ENCODE measurements around the gene SPTB. TPM values are rescaled to one million over a fixed set of nuclear protein-coding genes. Genes with fewer than 3 reads are reported as not detected.
"Not testable (repeated sequence)": the region's sequence is repeated elsewhere in the genome, so short reads cannot be mapped to it uniquely, and the experiment has no call there.

SPTB gene
- total RNA-seq, 1 donor from 2014 or later, result 1.8 TPM

DNA sequence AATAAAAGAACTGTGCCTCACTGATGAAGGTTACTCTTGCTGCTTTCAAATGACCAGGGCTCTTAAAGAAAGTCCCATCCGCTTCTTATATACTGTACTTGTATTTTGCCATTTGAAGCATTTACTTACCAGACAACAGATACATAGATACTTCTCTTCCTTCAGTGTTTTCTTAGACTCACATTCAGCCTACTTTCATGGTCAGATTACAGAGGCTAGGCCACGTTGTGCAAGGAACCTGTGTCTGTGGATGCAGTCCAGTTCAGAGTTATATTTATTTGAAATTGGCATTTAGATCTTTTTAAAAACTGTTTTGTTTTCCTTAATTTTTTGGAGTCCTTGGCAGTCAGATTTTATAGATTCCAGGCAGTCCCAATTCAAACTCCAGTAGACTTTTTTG, 40.8 kb upstream of the SPTB start:
- H3K4me3 ChIP-seq (ENCODE audit: low read depth, low read length), result no peak overlapping the region
- TF ChIP-seq, protein P1, sequence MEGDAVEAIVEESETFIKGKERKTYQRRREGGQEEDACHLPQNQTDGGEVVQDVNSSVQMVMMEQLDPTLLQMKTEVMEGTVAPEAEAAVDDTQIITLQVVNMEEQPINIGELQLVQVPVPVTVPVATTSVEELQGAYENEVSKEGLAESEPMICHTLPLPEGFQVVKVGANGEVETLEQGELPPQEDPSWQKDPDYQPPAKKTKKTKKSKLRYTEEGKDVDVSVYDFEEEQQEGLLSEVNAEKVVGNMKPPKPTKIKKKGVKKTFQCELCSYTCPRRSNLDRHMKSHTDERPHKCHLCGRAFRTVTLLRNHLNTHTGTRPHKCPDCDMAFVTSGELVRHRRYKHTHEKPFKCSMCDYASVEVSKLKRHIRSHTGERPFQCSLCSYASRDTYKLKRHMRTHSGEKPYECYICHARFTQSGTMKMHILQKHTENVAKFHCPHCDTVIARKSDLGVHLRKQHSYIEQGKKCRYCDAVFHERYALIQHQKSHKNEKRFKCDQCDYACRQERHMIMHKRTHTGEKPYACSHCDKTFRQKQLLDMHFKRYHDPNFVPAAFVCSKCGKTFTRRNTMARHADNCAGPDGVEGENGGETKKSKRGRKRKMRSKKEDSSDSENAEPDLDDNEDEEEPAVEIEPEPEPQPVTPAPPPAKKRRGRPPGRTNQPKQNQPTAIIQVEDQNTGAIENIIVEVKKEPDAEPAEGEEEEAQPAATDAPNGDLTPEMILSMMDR (conservative IDR thresholded peaks at IDR 0.05; ENCODE audit: low read depth, low read length), result no peak
- no peak for DNase-seq (ENCODE audit: low read depth)

DNA sequence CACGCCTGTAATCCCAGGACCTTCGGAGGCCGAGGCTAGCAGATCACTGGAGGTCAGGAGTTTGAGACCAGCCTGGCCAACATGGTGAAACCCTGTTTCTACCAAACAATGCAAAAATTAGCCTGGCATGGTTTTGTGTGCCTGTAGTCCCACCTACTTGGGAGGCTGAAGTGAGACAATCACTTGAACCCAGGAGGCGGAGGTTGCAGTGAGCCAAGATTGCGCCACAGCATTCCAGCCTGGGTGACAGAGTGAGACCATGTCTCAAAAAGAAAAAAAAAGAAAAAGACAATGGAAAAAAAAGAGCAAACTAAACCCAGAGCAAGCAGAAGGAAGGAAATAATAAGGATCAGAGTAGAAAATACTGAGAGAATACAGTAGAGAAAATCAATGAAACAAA, 39.9 kb upstream of the SPTB start:
- TF ChIP-seq, protein P1 (conservative IDR thresholded peaks at IDR 0.05; ENCODE audit: low read depth, low read length), result no peak
- no peak overlapping the region for H3K4me3 ChIP-seq (ENCODE audit: low read depth, low read length)
- DNase-seq (ENCODE audit: low read depth), result no peak

DNA sequence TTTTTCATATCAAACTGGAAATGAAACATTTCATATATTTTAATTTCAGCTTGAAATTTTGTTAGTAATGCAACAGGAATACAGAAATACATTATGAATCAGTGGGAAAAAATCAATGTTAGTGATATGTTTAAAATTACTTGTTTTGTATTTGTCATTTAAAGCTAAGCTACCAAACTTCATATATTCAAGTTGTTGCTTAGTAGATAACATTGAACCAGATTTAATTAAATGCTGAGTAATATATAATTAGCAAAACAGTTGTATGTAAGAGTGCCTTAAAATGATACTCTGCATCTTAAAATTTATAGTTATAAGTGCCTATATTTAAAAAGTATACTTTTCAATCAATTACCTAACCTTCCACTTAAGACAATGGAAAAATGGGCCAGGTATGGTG, 39.5 kb upstream of the SPTB start:
- no peak overlapping the region for H3K4me3 ChIP-seq (ENCODE audit: low read depth, low read length)
- no peak for DNase-seq (ENCODE audit: low read depth)
- TF ChIP-seq, protein P1 (conservative IDR thresholded peaks at IDR 0.05; ENCODE audit: low read depth, low read length), result no peak

DNA sequence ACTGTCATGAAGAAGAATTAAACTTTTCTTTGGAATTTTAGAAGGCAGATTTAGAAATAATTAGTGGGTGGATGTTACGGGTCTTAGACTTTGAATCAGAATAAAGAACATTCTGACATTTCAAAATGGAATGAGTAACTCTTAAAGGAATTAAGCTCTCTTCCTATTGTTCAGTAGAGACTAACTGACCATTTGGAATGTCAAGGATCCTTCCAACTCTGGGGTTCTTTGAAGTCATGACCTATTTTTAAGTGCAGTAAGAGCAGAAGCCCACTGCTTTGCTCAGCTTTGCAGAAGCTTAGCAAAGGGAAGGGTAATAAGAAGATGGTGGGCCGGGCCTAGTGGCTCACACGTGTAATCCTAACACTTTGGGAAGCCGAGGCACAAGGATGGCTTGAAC, 38.5 kb upstream of the SPTB start:
- no peak for DNase-seq (ENCODE audit: low read depth)

DNA sequence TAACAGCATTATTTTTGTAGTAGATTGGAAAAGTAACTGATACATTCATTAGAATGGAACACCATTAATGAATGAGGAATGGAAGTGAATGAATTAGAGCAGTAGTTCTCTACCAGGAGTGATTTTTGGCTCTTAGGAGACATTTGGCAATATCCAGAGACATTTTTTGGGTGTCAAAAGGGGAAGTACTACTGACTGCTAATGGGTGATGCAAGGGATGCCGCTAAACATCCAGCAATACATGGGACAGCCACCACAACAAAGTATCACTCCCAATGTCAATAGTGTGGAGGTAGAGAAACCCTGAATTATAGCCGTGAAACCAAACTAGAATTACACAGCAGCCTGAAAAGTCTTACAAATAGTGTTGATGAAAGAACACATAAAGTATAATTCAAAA, 36.1 kb upstream of the SPTB start:
- no peak for DNase-seq (ENCODE audit: low read depth)
- H3K4me3 ChIP-seq (ENCODE audit: low read depth, low read length), result peak overlapping the region; percentile 98
- TF ChIP-seq, protein P1 (conservative IDR thresholded peaks at IDR 0.05; ENCODE audit: low read depth, low read length), result no peak

More for the DNA sequence above, 38.5 kb upstream of the SPTB start:
- TF ChIP-seq, protein P1 (conservative IDR thresholded peaks at IDR 0.05; ENCODE audit: low read depth, low read length), result no peak
- H3K4me3 ChIP-seq (ENCODE audit: low read depth, low read length), result no peak overlapping the region

DNA sequence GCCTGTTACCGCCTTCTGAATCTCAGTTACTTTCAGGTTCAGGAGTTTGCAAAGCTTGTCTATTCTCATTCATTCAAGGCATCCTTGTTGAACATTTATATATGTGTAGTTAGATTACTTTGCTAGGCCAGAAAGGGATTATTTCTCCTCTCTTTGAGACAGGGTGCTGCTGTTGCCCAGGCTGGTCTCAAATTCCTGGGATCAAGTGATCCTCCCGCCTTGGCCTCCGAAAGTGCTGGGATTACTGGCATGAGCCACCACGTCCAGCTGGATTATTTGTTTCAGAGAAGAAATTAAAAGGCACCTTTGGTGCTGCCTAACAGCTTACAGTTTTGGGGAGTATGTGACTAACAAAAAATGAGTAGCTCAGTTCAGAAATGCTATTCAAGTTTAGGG, 35.3 kb upstream of the SPTB start:
- TF ChIP-seq, protein P1 (conservative IDR thresholded peaks at IDR 0.05; ENCODE audit: low read depth, low read length), result no peak
- DNase-seq (ENCODE audit: low read depth), result no peak
- H3K4me3 ChIP-seq (ENCODE audit: low read depth, low read length), result peak overlapping the region; percentile 98

DNA sequence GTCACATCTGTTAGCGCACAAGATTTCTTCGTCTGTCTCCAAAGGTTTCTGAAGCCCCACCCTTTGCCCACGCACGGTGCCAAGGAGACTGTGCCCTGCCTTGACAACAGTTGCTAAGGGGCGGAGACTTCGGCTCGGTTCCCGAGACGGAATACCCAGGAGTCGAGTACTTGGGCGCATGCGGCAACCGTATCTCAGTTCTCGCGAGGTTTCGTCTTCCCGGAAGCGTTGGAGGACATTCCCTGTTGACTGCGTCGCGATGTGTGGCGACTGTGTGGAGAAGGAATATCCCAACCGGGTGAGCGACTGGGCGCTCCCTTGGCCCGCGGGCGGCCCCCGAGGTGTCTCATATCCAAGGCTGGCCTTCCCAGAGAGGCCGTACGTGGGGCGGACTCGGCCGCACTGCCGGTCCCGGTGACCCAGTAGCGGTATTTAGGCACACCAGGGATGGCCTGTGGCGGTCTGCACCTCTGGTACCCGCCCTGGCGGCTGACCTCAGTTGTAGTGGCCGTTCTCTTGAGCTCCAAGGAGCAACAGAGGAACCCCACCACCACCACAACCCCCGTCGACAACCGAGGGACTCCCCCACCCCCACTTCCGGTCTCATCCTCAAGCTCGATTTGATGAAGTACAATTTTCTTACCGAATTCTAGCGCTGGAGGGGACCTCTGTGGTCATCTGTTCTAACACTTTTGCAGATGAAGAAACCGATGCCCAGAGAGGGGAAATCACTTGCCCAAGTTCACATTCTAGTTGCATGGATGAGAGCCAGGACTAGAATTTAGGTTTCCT, 34.7 kb upstream of the SPTB start, which contains the start of gene CHURC1:
TSS of gene CHURC1 (plus strand) at position 219 of the 792 bp plus-strand sequence. CDS start at position 260, 41 bp downstream.
- TF ChIP-seq, protein P1 (conservative IDR thresholded peaks at IDR 0.05; ENCODE audit: low read depth, low read length), result no peak
- H3K4me3 ChIP-seq (ENCODE audit: low read depth, low read length), result peak within 1 kb of the TSS; percentile 98
- DNase-seq (ENCODE audit: low read depth), result peak; percentile 84

DNA sequence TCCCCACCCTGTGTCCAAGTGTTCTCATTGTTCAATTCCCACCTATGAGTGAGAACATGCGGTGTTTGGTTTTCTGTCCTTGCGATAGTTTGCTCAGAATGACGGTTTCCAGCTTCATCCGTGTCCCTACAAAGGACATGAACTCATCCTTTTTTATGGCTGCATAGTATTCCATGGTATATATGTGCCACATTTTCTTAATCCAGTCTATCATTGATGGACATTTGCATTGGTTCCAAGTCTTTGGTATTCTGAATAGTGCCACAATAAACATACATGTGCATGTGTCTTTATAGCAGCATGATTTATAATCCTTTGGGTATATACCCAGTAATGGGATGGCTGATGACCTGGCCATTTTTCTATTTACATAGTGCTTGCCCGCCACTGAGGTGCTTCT, 33.8 kb upstream of the SPTB start:
- DNase-seq (ENCODE audit: low read depth); H3K4me3 ChIP-seq (ENCODE audit: low read depth, low read length): not testable (repeated sequence)
